Esophagus muscularis mucosa (tissue), 4 donors: ENCODE measurements around the gene CDA. TPM values are rescaled to one million over a fixed set of nuclear protein-coding genes. Genes with fewer than 3 reads are reported as not detected.

Experiments used
- DNase-seq: peaks from one replicate; pipeline ENCODE4 v3.0.0-alpha.2; 2017; ENCODE audit errors: extremely low spot score
- H3K27ac ChIP-seq, 4 donors: fragments of 200-600 bp; sonication (generic); replicated peaks in 1 of 4; 1 replicate in 3 of 4; 2 replicates in 1 of 4; pipeline ENCODE4 v1.5.1; 2016 to 2019; ENCODE audit warnings: mild to moderate bottlenecking in 1 of 4
- H3K27me3 ChIP-seq, 4 donors: fragments of 200-600 bp; sonication (generic); one replicate each; pipeline versions ENCODE4 v1.5.1 to v1.6.0; 2016 to 2019
- H3K36me3 ChIP-seq, 4 donors: fragments of 200-600 bp; sonication (generic); one replicate each; pipeline ENCODE4 v1.5.1; 2016 to 2019
- H3K4me1 ChIP-seq, 4 donors: fragments of 200-600 bp; sonication (generic); one replicate each; pipeline ENCODE4 v1.5.1; 2016 to 2019
- H3K4me3 ChIP-seq, 4 donors: fragments of 200-600 bp; sonication (generic); 1 replicate in 2 of 4; 2 replicates in 2 of 4; pipeline ENCODE4 v1.5.1; 2016 to 2019; ENCODE audit warnings: mild to moderate bottlenecking in 4 of 4, moderate library complexity in 1 of 4
- H3K9me3 ChIP-seq, 4 donors: fragments of 200-600 bp; sonication (generic); 1 replicate in 3 of 4; 2 replicates in 1 of 4; pipeline ENCODE4 v1.5.1; 2016 to 2019
- EP300 ChIP-seq: sonication (generic); formaldehyde crosslinking; IDR thresholded peaks from one replicate; pipeline ENCODE4 v1.6.1; 2017; ENCODE audit warnings: antibody characterized with exemption
- POLR2A ChIP-seq: fragments of 450-650 bp; IDR thresholded peaks from one replicate; pipeline ENCODE4 v1.6.1; 2017; ENCODE audit warnings: antibody characterized with exemption, moderate library complexity, mild to moderate bottlenecking, low read depth
- POLR2AphosphoS5 ChIP-seq, 2 donors: sonication (generic); formaldehyde crosslinking; IDR thresholded peaks; one replicate each; pipeline ENCODE4 v1.6.1; 2017; ENCODE audit warnings: antibody characterized with exemption in 2 of 2
- WGBS: methylation state at CpG from one replicate; pipeline ENCODE4 v1.1.5; 2018; 5-methylcytosine and 5-hydroxymethylcytosine counted together
- intact Hi-C: fragments of 100-400 bp; cut with DNase I; formaldehyde crosslinking; loops from one replicate; pipeline ENCODE4 v1.15.1; 2023
- total RNA-seq, 4 donors: library from RNA; depleted of rRNA; stranded (reverse); fragments of >200 nt; gene quantifications; one replicate each; pipeline versions ENCODE4 v1.1.0 to v1.2.1, GENCODE V29; 2016
- TF ChIP-seq, protein P1 (sequence below), 3 experiments: fragments of 200-600 bp in 2 of 3; fragments of 450-650 bp in 1 of 3; sonication (generic) in 2 of 3; IDR thresholded peaks; one replicate each; pipeline ENCODE4 v1.5.1; 2017 to 2019; ENCODE audit warnings: antibody characterized with exemption in 3 of 3, mild to moderate bottlenecking in 2 of 3, moderate library complexity in 1 of 3

Gene CDA
- total RNA-seq, 4 donors from 2014 or later = 1.7 to 7.5 (median 6.0) TPM

DNA sequence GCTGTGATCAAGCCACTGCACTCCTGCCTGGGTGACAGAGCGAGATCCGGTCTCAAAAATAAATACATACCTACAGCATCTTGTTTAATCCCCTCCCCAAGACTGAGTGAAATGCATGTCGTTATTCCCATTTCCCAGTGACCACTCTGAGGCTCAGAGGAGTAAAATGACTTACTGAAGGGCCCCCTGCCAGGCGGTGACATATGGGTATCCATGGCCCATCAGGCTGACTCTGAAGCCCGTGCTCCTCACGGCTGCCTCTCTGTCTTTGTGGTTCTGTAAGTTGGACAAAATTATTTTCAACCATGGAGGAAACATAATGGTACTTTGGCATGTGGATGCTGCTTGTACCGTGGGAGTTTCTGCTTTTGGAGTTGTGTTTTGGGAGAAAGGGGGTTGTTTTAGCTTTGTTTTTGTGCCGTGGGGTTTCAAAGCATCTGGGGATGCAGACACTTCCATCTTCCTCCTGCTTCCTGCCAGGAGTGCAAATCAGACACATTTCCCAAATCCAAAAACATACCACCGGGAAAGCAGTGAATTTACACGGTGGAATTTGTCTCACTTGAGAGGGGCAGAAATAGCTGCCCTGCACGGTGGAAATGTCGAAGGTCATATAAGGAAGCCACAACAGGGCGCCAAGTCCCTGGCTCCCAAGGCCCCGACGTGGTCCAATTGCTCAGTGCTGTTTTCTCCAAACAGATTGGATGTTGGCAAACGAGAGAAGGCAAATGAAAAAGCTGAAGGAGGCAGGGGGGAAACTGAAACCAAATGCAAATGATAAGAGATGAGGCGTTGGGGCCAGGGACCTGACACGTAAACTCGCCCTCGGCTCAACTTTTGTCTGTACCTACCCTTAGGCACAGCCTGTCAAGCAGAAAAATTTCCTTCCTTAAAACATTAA is 27.3 kb downstream of the CDA start:
- intact Hi-C loops = loop anchor here (2.0 kb wide), 1 partner anchor 17 kb away; the partner anchor contains the start of gene PINK1
- H3K4me3 ChIP-seq = peak overlapping the region in 2 of 4 donors; percentile 7 to 10
- H3K9me3 ChIP-seq = no peaks in the 10 kb centered on the region
- H3K27ac ChIP-seq = peak overlapping the region in 2 of 4 donors; percentile 54 to 55
- peaks cover 18 to 28% (median 25%) of the 10 kb centered on the region in 4 donors for H3K4me1 ChIP-seq
- no peaks in the 10 kb centered on the region for H3K27me3 ChIP-seq
- no peaks in the 10 kb centered on the region for H3K36me3 ChIP-seq
- DNase-seq = no peak
- TF ChIP-seq EP300 (no peak), POLR2AphosphoS5 (IDR thresholded peaks at IDR 0.05) (no peak), POLR2A (no peak)
- TF ChIP-seq, protein P1, sequence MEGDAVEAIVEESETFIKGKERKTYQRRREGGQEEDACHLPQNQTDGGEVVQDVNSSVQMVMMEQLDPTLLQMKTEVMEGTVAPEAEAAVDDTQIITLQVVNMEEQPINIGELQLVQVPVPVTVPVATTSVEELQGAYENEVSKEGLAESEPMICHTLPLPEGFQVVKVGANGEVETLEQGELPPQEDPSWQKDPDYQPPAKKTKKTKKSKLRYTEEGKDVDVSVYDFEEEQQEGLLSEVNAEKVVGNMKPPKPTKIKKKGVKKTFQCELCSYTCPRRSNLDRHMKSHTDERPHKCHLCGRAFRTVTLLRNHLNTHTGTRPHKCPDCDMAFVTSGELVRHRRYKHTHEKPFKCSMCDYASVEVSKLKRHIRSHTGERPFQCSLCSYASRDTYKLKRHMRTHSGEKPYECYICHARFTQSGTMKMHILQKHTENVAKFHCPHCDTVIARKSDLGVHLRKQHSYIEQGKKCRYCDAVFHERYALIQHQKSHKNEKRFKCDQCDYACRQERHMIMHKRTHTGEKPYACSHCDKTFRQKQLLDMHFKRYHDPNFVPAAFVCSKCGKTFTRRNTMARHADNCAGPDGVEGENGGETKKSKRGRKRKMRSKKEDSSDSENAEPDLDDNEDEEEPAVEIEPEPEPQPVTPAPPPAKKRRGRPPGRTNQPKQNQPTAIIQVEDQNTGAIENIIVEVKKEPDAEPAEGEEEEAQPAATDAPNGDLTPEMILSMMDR (IDR thresholded peaks at IDR 0.05) = no peak
- 53% methylated on average over 20 of the region's 20 CpGs for WGBS

DNA sequence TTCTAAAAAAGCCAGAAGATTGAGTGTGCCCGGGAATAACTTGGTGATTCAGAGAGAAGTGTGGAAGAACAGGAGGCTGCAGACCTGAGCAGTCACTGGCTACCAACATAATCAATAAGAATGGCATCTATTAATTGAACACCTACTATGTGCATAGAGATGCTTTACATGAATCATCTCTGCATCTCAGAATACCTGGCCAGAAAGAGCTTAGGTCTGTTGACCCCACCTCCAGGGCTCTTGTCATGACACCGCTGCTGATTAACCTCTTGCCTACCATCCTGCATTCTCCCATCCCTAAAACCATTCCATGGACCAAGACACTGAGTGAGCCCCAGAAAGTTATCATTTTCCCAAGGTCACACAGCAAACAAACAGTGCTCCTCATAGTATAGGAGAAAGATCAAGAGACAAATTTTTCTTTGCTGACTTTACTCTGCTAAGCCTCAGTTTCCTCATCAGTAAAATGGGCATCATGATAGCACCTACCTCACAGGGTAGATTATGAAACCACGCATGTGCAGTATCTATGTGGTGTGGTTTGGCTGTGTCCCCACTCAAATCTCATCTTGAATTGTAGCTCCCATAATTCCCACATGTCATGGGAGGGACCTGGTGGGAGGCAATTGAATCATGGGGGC is 28.1 kb downstream of the CDA start:
- H3K27me3 ChIP-seq = no peaks in the 10 kb centered on the region
- DNase-seq = no peak
- no peaks in the 10 kb centered on the region for H3K9me3 ChIP-seq
- H3K27ac ChIP-seq = peak overlapping the region in 2 of 4 donors; percentile 54 to 55
- TF ChIP-seq, protein P1 (IDR thresholded peaks at IDR 0.05) = no peak
- TF ChIP-seq EP300 = no peak
- TF ChIP-seq POLR2AphosphoS5 (IDR thresholded peaks at IDR 0.05) = no peak
- TF ChIP-seq POLR2A = no peak
- WGBS = 75% methylated on average over 3 of the region's 3 CpGs
- H3K4me3 ChIP-seq = peak overlapping the region in 2 of 4 donors; percentile 7 to 10
- no peaks in the 10 kb centered on the region for H3K36me3 ChIP-seq
- intact Hi-C loops = no loop called here
- peaks cover 18 to 28% (median 25%) of the 10 kb centered on the region in 4 donors for H3K4me1 ChIP-seq

GRCh38 chr1:20618550-20618949 is 29.7 kb downstream of the CDA start:
- Histone ChIP-seq H3K4me3 (no peak overlapping the region), H3K4me1 (peaks cover 13 to 21% (median 19%) of the 10 kb centered on the region in 4 donors), H3K36me3 (no peaks in the 10 kb centered on the region), H3K27ac (peak overlapping the region in 1 of 4 donors; percentile 14), H3K9me3 (no peaks in the 10 kb centered on the region), H3K27me3 (no peaks in the 10 kb centered on the region)
- DNase-seq = no peak
- TF ChIP-seq EP300 (no peak), POLR2AphosphoS5 (IDR thresholded peaks at IDR 0.05) (no peak), POLR2A (no peak)
- TF ChIP-seq, protein P1 (IDR thresholded peaks at IDR 0.05) = no peak
- intact Hi-C loops = no loop called here
- WGBS = 40% methylated on average over 4 of the region's 4 CpGs

- peaks cover 5 to 14% (median 10%) of the 10 kb centered on the region in 4 donors for H3K4me1 ChIP-seq
- H3K27ac ChIP-seq = no peak overlapping the region
- DNase-seq = no peak
- WGBS = 100% methylated on average over 1 of the region's 1 CpG
- H3K9me3 ChIP-seq = no peaks in the 10 kb centered on the region
- no peak overlapping the region for H3K4me3 ChIP-seq
- intact Hi-C loops = no loop called here
- peaks cover 0 to 2% (median 0%) of the 10 kb centered on the region in 4 donors for H3K27me3 ChIP-seq
- no peaks in the 10 kb centered on the region for H3K36me3 ChIP-seq
- TF ChIP-seq EP300 (no peak), POLR2A (no peak), POLR2AphosphoS5 (IDR thresholded peaks at IDR 0.05) (no peak)
- TF ChIP-seq, protein P1 (IDR thresholded peaks at IDR 0.05) = no peak
Observed at GRCh38 chr1:20619999-20620398, 31.1 kb downstream of the CDA start.
